ENCODE data around the gene MOCOS.
"Not testable (repeated sequence)": the region's sequence is repeated elsewhere in the genome, so short reads cannot be mapped to it uniquely, and the experiment has no call there.

The MOCOS gene, protein sequence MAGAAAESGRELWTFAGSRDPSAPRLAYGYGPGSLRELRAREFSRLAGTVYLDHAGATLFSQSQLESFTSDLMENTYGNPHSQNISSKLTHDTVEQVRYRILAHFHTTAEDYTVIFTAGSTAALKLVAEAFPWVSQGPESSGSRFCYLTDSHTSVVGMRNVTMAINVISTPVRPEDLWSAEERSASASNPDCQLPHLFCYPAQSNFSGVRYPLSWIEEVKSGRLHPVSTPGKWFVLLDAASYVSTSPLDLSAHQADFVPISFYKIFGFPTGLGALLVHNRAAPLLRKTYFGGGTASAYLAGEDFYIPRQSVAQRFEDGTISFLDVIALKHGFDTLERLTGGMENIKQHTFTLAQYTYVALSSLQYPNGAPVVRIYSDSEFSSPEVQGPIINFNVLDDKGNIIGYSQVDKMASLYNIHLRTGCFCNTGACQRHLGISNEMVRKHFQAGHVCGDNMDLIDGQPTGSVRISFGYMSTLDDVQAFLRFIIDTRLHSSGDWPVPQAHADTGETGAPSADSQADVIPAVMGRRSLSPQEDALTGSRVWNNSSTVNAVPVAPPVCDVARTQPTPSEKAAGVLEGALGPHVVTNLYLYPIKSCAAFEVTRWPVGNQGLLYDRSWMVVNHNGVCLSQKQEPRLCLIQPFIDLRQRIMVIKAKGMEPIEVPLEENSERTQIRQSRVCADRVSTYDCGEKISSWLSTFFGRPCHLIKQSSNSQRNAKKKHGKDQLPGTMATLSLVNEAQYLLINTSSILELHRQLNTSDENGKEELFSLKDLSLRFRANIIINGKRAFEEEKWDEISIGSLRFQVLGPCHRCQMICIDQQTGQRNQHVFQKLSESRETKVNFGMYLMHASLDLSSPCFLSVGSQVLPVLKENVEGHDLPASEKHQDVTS
- 0.28 to 0.48 reads per million in 2 donors for total RNA-seq

DNA sequence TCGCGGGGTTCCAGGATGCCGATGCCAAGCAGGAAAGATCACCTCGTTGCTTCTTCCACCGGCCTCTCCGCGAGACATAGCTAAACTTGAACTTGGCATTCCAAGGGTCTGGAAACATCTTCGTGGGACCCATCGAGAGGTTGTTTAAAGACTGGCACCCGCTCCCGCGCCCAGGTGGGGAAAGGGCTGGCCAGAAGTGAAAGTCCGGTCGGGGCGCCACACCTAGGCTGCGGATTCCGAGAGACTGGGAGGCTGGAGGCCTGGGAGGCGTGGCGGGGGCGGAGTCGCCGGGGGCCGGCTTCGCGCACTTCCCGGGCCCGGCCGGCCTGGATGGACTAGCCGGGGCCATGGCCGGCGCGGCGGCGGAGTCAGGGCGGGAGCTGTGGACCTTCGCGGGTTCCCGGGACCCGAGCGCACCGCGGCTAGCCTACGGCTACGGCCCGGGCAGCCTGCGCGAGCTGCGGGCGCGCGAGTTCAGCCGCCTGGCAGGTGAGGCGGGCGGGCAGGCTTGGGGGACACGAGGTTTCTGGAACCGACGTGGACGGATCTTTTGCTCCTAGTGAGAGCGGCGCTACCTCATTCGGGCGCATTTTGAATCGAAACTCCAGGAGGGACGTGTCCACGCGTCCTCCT, at the start of gene MOCOS:
Gene MOCOS, plus strand, starts transcription at position 305 of the 633 bp plus-strand sequence. Its CDS starts 43 bp downstream, at position 348.
- peak; percentile 28 for DNase-seq

DNA sequence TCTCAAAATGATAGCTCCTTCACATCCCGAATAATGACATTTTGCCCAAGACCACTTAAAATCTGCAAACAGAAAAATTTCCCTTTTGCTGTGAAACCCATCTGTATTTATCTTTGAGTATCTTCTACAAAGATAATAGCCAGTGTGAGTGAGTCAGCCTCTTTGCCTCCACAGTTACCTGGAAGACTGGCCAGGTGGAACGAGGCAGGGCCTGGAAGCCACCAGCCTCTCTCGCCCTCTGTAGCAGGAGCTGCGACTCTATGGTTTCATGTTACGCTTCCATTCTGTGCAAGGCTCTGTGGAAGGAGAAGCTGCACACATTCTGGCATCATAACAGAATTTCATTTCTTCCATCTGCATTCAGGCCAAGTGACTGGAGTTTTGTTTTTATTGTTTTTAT, 48.1 kb upstream of the MOCOS start:
- DNase-seq, result no peak

DNA sequence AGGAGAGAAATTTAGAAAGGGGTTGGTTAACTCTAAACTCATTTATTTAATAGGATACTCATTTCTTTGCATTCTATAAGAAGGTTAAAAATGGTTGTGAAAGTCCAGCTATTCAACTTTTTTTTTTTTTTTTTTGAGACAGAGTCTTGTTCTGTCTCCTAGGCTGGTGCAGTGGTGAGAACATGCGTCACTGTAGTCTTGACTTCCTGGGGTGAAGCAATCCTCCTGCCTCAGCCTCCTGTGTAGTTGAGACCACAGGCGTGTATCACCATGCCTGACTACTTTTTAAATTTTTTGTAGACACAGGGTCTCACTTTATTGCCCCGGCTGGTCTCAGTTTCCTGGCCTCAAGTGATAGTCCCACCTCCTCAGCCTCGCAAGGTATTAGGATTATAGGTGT, 45.7 kb upstream of the MOCOS start:
- DNase-seq, result no peak

DNA sequence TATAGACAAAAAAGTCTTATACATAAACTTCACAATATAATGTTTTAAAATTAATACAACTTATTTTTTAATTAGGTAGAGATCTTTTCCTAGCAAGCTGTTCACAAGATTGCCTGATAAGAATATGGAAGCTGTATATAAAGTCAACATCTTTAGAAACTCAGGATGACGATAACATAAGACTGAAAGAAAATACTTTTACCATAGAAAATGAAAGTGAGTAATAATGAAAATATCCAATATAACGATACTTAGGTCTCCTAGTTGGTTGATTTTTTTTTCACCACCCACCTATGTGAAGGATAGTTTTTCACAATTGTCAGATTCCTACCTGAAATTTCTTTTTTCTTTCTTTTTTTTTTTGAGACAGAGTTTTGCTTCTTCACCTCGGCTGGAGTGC, 44.5 kb upstream of the MOCOS start:
- no peak for DNase-seq

DNA sequence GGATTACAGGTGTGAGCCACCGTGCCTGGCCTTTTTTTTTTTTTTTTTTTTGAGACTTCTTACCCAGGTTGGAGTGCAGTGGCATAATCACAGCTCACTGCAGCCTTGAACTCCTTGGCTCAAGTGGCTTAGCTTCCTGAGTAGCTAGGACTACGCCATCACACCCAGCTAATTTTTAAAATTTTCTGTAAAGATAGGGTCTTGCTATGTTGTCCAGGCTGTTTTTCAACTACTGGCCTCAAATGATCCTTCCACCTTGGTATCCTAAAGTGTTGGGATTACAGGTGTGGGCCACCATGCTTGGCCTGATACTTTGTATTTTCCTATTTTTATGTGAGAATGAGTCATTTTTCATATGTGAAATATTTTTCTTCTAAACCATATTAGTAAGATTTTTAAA, 43.9 kb upstream of the MOCOS start:
- no peak for DNase-seq

DNA sequence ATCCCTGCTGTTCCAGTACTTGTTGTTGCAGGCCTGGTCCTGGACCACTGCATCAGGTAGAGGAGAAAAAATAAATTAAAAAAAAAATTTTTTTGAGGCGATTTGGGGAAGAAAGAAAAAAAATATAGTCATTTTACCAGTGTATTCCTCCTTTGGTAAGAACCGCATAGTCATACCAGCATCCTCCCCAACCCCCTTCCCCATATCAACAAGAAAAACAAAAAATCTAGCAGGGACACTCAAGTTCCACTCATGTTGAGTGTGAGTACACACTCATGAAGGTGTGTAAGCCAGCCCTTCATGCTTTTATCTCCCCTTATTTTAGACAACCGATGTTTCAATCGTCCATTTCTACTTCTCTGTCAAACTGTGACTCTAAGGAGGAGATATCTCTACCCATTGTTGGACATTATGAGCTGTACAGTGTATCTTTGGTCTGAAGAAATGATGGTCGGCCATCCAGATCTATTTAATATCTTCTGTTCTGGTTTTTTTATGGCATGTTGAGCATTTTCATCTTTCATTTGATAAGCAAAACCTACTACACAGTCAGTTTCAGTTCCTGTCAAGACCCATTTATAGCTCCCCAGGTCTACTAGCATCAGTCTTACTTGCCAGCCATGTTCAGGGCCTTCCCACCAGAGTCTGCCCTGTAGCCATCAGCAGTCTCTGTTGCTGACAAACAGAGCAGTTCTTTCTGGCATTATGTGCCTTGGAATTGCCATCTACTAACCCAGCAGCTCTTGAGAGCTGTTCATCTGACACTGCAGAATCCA, 37.6 kb upstream of the MOCOS start:
- no peak for DNase-seq

DNA sequence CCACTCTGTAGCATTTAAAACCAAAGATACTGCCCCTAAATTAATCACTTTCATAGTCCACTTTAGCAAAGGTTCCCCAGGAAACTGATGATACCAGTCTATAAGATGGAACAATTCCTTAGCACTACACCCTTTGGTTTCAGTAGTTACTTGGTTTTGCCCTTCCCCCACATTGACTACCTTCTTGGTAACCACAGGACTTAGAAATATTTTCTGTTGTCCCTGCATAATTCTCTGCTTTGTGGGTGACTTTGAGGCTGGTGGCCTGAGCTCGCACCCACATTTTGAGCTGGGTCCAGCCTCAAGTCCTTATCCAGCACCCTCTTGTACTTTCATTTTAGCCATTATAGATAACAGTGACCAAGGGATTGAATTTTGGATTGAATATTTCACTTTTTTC, 34.5 kb upstream of the MOCOS start:
- no peak for DNase-seq

DNA sequence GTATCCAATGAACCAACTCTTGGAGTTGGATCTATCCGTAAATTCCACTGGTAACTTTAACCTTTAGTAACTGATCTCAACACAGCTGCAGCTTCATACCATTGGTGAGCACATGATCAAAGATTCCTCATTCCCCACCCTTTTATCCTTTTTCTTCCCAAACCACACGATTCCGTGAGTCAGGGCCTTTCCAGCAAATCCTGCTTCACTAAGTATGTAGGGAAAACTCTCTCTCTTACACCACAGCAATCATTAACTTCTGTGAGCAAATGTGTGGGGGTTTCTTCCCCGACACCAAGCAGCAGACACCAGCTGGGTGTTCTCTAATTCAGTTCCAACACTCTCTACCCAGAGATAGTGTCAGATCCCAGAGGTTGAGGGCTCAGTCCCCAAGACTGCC, 34.1 kb upstream of the MOCOS start:
- DNase-seq, result no peak

DNA sequence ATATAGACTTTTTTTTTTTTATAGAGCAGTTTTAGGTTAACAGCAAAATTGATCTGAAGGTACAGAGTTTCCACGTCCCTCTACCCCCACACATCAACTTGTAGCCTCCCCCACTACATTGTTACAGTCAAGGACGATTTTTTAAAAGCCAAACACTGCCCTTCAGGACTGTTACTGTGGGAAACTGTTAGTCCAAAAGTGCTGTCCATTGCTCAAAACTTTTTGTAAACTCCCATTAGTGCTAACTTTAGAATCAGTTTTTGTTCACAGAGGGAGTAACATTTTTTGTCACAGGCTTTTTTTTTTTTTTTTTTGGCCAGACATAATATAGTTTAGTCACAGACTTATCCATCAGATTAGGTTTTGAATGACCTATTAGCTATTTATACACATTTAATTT, 33.5 kb upstream of the MOCOS start:
- DNase-seq, result no peak

DNA sequence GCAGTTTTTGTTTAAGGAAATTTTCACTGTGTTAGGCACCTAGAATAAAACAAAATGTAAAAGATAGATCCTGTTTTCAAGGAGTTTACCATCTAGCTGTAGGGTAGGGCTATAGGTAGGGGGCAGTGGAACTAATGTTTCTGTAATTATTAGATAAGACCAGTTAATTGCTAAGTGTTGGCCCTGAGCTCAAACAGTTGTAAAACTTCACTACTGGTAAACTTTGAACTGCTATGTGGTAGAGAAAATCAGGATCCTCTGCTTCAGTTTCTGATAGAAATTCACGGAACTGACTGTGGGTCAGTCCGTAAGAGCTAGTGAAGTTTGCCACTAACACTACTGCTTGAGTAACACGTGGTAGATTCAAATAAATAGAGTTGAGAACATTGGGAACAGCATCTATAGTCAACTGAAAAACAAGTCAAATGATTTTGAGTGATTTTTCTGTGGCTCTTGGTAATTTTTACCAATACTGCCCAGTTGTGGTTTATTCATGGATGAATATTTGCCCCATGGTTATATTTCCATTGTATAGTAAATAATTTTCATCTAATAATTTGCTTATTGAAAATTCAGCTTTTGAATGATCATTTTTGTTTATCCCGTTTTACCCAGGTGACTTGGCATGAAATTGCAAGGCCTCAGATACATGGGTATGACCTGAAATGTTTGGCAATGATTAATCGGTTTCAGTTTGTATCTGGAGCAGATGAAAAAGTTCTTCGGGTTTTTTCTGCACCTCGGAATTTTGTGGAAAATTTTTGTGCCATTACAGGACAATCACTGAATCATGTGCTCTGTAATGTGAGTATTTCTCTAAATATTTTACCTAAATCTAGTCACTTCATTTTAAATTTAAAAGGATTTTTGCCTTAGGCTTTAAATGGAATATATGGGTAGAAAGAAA, 31.2 kb upstream of the MOCOS start:
- DNase-seq, result no peak

DNA sequence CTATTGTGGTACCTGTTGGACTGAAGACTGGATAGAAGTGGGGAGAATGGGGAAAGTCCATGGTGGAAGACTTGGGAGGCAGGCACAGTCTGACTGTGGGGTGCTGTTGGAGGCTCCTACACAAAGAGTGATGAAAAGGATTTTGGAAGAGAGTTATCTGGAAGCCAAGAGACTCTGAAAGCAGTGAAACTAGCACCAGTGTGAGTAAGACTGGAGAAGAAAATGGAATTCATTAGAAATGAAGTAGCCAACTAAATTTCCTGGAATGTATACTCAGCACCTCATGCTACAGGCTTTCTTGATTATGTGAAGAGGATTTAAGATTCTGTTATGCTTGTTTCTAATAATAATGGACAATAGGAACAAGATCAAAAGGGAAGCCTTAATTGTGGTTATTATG, 29.9 kb upstream of the MOCOS start:
- DNase-seq, result no peak

DNA sequence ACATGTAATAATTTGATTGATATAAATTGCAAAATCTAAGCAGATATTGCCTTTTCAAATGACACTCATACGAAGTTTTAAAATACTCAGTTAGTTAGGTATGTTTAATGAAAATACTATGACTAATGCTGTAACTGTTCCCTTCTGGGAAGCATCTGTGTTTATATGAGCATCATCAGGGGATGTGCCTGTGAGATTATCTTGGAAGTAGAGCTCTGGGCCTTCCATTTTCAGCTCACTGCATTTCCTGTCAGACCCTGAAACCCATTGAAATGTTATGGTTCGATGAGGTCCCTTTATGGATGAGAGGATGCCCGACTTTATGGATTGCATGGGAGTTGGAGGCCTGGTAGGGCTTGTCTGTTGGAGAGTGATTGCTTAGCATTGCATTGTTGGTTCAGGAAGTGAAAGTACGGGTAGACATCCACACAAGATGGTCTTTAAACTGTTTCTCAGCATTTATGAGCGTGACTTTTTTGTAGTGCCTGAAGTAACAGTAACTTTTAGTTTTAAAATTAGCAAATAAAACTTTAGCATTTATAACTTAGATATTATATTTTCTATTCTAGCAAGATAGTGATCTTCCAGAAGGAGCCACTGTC, 28.9 kb upstream of the MOCOS start:
- DNase-seq, result no peak

DNA sequence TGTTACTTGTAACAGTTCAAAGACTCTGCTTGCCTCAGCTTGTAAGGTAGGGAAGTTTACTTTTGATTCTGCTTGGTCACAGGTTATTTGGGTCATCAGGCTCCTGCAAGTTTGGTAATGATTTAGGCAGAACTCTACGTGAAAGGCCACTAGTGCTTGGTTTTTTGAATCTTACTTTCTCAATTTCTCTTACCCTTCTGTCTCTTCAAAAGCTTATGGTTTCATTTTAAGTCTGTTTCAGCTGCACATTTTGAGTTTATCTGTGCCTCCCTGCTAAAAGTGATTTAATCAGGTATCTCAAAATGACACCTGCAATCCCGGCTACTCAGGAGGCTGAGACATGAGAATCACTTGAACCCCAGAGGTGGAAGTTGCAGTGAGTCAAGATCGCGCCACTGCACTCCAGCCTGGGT, 26.3 kb upstream of the MOCOS start:
- no peak for DNase-seq

DNA sequence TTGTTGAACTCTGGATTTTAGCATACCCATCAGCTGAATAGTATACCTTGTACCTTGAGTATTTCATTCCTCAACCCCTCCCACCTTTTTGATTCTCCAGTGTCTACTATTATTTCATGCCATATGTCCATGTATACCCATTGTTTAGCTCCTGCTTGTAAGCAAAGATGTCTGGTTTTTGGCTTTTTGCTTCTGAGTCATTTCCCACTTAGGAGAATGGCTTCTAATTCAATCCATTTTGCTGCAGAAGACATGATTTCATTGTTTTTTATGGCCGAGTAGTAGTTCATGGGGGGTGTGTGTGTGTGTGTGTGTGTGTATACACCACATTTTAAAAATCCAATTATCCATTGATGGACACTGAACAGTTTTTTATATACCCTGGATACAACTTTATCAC, 24.3 kb upstream of the MOCOS start:
- no peak for DNase-seq

DNA sequence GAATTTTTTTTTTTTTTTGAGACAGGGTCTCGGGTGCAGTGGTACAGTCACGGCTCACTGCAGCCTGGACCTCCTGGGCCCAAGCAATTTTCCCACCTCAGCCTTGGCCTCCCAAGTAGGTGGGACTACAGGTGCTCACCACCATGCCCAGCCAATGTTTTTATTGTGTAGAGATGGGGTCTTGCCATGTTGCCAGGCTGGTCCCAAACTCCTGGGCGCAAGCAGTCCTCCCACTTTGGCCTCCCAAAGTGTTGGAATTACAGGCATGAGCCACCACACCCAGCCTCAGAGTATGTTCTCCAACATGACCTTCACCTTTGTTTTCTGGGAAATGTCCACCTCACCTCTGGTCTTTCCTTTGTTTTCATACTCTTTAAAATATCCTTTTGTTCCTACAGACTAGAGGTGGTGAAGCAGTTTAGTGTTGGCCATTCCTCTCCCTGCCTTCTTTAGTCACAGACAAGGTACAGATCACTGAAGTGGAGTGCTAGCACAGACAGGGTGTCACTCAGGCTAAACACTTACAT, 19.5 kb upstream of the MOCOS start:
- no peak for DNase-seq

DNA sequence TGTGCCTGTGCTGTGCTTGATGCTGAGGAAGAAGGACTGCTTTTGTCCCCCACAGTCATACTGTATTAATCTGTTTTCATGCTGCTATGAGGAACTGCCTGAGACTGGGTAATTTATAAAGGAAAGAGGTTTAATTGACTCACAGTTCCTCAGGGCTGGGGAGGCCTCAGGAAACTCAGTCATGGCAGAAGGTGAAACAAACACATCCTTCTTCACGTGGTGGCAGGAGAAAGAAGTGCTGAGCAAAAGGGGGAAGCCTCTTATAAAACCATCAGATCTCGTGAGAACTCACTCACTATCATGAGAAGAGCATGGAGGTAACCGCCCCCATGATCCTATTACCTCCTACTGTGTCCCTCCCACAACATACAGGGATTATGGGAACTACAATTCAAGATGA, 19.0 kb upstream of the MOCOS start:
- not testable (repeated sequence) for DNase-seq

DNA sequence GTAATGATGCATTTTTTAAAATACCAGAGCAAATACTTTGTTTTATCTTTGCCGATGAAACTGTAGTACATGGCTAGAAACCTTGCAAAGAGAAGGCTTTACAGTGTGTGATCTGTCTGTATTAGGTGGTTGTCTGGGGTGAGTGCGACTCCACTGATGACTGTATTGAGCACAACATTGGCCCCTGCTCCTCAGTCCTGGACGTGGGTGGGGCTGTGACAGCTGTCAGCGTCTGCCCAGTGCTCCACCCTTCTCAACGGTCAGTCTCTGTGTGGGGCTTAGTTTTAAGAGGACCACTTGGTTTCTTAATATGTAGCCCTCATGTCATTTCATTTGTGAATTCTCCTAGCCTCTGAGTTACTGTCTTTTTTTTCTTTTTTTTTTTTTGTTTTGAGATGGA, 17.4 kb upstream of the MOCOS start:
- DNase-seq, result no peak

DNA sequence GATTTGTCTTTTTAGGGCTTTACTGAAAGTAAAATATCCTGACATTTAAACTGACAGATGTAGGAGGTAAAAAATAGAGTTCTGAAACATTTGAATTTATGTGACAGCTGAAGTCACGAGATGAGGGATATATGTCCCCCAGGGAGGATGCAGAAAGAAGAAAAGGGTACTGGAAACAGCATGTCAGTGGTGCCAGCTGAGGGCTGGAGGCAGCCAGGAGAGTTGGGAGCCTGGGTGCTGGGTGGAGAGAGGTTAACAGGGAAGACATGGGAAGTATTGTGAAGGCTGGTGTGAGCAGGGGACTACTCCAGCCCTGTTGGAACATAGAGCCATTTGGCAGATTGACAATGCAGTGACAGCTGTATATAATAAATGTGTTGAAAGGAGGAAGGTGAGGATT, 11.8 kb upstream of the MOCOS start:
- no peak for DNase-seq

DNA sequence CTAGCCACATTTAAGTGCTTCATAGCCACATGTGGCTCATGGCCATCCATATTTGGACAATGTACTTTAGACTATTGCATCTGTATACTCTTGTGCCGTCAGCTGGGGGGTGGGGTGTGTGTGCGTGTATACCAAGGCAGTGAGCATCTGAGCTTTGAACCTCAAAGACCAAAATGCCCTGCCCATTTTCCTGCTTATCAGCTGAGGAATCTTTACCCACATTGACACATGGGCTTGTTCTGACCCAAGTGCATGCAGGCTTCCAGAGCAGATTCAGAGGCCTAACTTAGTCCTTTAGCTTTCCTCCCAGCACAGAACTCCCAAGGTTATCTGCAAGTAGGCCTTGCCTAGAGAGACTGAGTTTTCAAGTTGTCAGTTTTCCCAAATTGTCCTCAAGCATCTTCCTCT, 11.1 kb upstream of the MOCOS start:
- no peak for DNase-seq

DNA sequence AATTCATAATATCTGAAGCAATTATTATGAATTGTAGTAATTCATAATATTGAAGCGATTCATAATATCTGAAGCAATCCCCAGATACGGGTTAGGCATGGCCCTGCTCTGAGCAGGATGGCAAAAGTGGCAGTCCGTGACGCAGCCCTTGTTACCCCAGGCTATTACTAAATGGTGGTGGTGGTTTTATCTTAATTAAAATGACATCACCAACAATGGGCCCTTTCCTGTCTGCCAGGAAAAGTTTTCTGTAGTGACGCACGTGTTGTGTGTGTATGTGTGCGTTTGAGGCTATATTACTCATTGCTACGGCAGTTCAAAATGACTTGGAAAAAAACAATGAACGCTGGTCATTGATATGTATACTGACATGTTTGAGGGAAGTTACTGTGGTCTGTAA, 10.6 kb upstream of the MOCOS start:
- DNase-seq, result no peak

DNA sequence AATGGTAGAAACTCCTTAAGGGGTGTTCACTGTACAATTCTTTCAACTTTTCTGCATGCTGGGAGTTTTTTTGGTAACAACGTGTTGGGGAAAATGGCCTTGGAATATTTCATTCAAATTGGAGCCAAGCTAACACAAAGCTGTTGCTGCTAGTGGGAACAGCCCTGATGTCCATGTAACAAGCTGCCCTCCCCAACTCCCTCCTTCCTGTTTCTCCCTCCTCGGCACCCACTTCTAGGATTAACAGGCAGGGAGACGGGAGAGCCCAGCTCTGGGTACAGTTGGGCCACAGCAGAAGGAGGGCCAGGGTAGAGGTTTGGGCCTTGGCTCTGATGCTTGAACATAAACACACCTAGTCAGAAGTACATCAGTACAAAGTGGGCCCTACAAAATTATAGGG, 9.4 kb upstream of the MOCOS start:
- no peak for DNase-seq
